Measurements from ENCODE around the gene CAPZB.

GRCh38 chr1:19360432-19360831 is 124.9 kb downstream of the CAPZB start:
- no peak for TF ChIP-seq CTCF (IDR thresholded peaks at IDR 0.05; ENCODE audit: low read depth, low read length)
- TF ChIP-seq POLR2A (IDR thresholded peaks at IDR 0.05; ENCODE audit: extremely low read depth, insufficient read length) = no peak

Data from NB4 (cell line).